PC-3 (cell line): ENCODE measurements around the gene CNST. TPM values are rescaled to one million over a fixed set of nuclear protein-coding genes. Genes with fewer than 3 reads are reported as not detected.

ENCODE experiments used
- ATAC-seq: fragments of 200-7000 bp; cut with Tn5 transposase; 2 replicates; pipeline ENCODE4 v1.9.1; 2020; ENCODE audit warnings: mild to moderate bottlenecking, moderate library complexity
- BruUV-seq: library from RNA; stranded (reverse); fragments of 400-500 nt; replicated peaks from 2 replicates; lab custom pipeline; 2021; lab: Mats Ljungman, UMichigan
- CTCF ChIA-PET: fragments of 300-600 bp; sonication (Branson Sonifier 250); formaldehyde crosslinking; loops from one replicate; lab custom pipeline; 2022; ENCODE audit warnings: antibody characterized with exemption; lab: Charles Lee
- POLR2A ChIA-PET: fragments of 300-600 bp; sonication (Branson Sonifier 250); formaldehyde crosslinking; loops from one replicate; lab custom pipeline; 2022; ENCODE audit warnings: antibody characterized with exemption; ENCODE audit not compliant: unreplicated experiment; lab: Charles Lee
- DNase-seq: peaks from one replicate; pipeline ENCODE4 v3.0.0-alpha.2; 2015
- H2AFZ ChIP-seq: fragments of 300-600 bp; sonication (generic); 2 replicates; pipeline ENCODE4 v1.6.0; 2016; ENCODE audit warnings: antibody characterized with exemption, low read length
- H3F3A ChIP-seq: fragments of 300-600 bp; sonication (generic); one replicate; pipeline ENCODE4 v1.6.0; 2017; ENCODE audit warnings: antibody characterized with exemption, low read length, control low read depth, mild to moderate bottlenecking; ENCODE audit not compliant: unreplicated experiment
- H3K27ac ChIP-seq: fragments of 300-600 bp; sonication (generic); 2 replicates; pipeline ENCODE4 v1.5.1; 2016; ENCODE audit warnings: mild to moderate bottlenecking, low read length
- H3K27me3 ChIP-seq: fragments of 300-600 bp; sonication (generic); 2 replicates; pipeline ENCODE4 v1.6.1; 2016; ENCODE audit warnings: low read length, mixed read lengths
- H3K36me3 ChIP-seq: fragments of 300-600 bp; sonication (generic); 2 replicates; pipeline ENCODE4 v1.6.1; 2016; ENCODE audit warnings: low read depth, mixed run types, low read length, mixed read lengths
- H3K4me1 ChIP-seq: fragments of 300-600 bp; sonication (generic); 2 replicates; pipeline ENCODE4 v1.5.1; 2016; ENCODE audit warnings: low read length; ENCODE audit not compliant: insufficient read depth
- H3K4me2 ChIP-seq: fragments of 300-600 bp; sonication (generic); 2 replicates; pipeline ENCODE4 v1.6.0; 2016; ENCODE audit warnings: low read length
- H3K4me3 ChIP-seq: fragments of 300-600 bp; sonication (generic); 2 replicates; pipeline ENCODE4 v1.5.1; 2016; ENCODE audit warnings: mild to moderate bottlenecking, low read length, mixed read lengths
- H3K79me2 ChIP-seq: fragments of 300-600 bp; sonication (generic); 2 replicates; pipeline ENCODE4 v1.6.1; 2017; ENCODE audit warnings: low read length, mixed read lengths
- H3K9ac ChIP-seq: fragments of 300-600 bp; sonication (generic); 2 replicates; pipeline ENCODE4 v1.6.0; 2016; ENCODE audit warnings: mild to moderate bottlenecking, low read length
- H3K9me2 ChIP-seq: fragments of 300-600 bp; sonication (generic); replicated peaks from 2 replicates; pipeline ENCODE4 v1.6.1; 2016; ENCODE audit warnings: mixed run types, low read length, mixed read lengths
- H3K9me3 ChIP-seq: fragments of 300-600 bp; sonication (generic); 2 replicates; pipeline ENCODE4 v1.6.1; 2016; ENCODE audit warnings: low read length, mixed read lengths
- H4K20me1 ChIP-seq: fragments of 300-600 bp; sonication (generic); 2 replicates; pipeline ENCODE4 v1.6.1; 2016; ENCODE audit warnings: low read length, mixed read lengths
- EZH2 ChIP-seq: fragments of 300-600 bp; sonication (generic); IDR thresholded peaks from one replicate; pipeline ENCODE4 v1.6.1; 2017; ENCODE audit warnings: antibody characterized with exemption, mild to moderate bottlenecking, low read length; ENCODE audit not compliant: unreplicated experiment
- EZH2phosphoT487 ChIP-seq: fragments of 300-600 bp; sonication (generic); IDR thresholded peaks from 2 replicates; pipeline ENCODE4 v1.6.1; 2018; ENCODE audit warnings: mild to moderate bottlenecking, antibody characterized with exemption, low read length, borderline replicate concordance
- intact Hi-C: fragments of 100-400 bp; cut with micrococcal nuclease; formaldehyde crosslinking; loops from 2 replicates; pipeline ENCODE4 v1.9.0; 2023
- total RNA-seq: library from RNA; depleted of rRNA; stranded (reverse); fragments of >200 nt; gene quantifications from 2 replicates; pipeline ENCODE4 v1.2.3, GENCODE V29; 2014
- TF ChIP-seq, protein P1 (sequence below): fragments of 300-600 bp; sonication (generic); conservative IDR thresholded peaks from 2 replicates; pipeline ENCODE4 v1.5.1; 2017; ENCODE audit warnings: antibody characterized with exemption, low read depth, mild to moderate bottlenecking, low read length

Gene CNST
- total RNA-seq, 1 experiment from 2014 or later, result 13.5 TPM

DNA sequence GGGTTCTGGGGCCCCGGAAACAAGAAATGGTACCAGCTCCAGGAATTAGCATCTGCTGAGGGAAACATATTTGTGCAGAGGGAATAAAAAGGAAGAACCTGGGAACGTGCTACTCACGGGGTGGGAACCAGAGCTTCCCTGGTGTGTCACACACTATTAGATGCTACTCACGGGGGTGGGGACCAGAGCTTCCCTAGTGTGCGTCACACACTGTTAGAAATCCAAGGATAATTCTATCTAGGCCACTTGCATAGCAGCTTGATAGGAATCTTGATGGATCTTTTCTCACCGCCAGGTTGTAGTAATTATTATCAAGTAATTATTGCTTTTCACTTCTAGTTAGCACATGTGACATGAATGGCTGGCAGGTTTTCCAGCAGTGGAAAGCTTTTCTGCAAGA, 103.4 kb downstream of the CNST start:
- H3K4me2 ChIP-seq, result no peak overlapping the region
- H4K20me1 ChIP-seq, result no peaks in the 10 kb centered on the region
- no peak overlapping the region for H3K27ac ChIP-seq
- no peaks in the 10 kb centered on the region for H3K27me3 ChIP-seq
- ChIA-PET CTCF (no interaction called here), POLR2A (no interaction called here)
- no peaks in the 10 kb centered on the region for H3K9me2 ChIP-seq
- no peaks in the 10 kb centered on the region for H3F3A ChIP-seq
- intact Hi-C loops, result no loop called here
- BruUV-seq, result no TSS peak
- no peak overlapping the region for H3K9ac ChIP-seq
- H3K4me3 ChIP-seq, result no peak overlapping the region
- H3K79me2 ChIP-seq, result no peaks in the 10 kb centered on the region
- H3K36me3 ChIP-seq, result peaks cover 3% of the 10 kb centered on the region; the same call in 1 of the 2 replicates
- no peak for TF ChIP-seq EZH2phosphoT487
- TF ChIP-seq, protein P1, sequence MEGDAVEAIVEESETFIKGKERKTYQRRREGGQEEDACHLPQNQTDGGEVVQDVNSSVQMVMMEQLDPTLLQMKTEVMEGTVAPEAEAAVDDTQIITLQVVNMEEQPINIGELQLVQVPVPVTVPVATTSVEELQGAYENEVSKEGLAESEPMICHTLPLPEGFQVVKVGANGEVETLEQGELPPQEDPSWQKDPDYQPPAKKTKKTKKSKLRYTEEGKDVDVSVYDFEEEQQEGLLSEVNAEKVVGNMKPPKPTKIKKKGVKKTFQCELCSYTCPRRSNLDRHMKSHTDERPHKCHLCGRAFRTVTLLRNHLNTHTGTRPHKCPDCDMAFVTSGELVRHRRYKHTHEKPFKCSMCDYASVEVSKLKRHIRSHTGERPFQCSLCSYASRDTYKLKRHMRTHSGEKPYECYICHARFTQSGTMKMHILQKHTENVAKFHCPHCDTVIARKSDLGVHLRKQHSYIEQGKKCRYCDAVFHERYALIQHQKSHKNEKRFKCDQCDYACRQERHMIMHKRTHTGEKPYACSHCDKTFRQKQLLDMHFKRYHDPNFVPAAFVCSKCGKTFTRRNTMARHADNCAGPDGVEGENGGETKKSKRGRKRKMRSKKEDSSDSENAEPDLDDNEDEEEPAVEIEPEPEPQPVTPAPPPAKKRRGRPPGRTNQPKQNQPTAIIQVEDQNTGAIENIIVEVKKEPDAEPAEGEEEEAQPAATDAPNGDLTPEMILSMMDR, result no peak
- no peak for TF ChIP-seq EZH2
- H3K9me3 ChIP-seq, result no peaks in the 10 kb centered on the region
- H2AFZ ChIP-seq, result no peak overlapping the region
- DNase-seq, result no peak
- H3K4me1 ChIP-seq, result no peaks in the 10 kb centered on the region
- ATAC-seq, result no peak

DNA sequence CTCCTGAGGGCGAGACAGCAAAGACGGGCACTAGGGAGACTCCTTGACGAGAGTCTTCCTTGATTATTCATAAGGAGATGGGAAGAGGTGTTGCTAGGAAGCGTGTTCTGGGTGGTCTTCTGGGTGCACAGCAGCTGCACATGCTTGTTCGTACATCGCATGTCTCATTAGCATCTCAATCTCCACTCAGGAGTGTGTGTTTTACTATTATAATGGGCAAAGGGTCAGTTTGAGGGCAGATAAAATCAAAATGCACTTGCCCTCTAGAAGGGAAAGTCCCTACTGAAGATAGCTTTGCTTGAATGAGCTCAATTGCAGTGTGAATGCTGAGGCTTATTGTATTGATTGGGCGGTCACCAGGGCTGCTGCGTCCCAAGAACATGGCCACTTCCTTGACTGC, 107.8 kb downstream of the CNST start:
- Histone ChIP-seq H3K9me2 (no peaks in the 10 kb centered on the region), H3K9ac (no peak overlapping the region), H3F3A (no peaks in the 10 kb centered on the region), H3K4me1 (no peaks in the 10 kb centered on the region), H4K20me1 (no peaks in the 10 kb centered on the region), H3K4me2 (no peak overlapping the region), H3K79me2 (no peaks in the 10 kb centered on the region), H3K36me3 (no peaks in the 10 kb centered on the region), H3K27me3 (no peaks in the 10 kb centered on the region), H3K9me3 (no peaks in the 10 kb centered on the region), H2AFZ (no peak overlapping the region), H3K27ac (no peak overlapping the region), H3K4me3 (no peak overlapping the region)
- no TSS peak for BruUV-seq
- no peak for TF ChIP-seq EZH2
- TF ChIP-seq, protein P1, result no peak
- no peak for TF ChIP-seq EZH2phosphoT487
- no peak for DNase-seq
- ATAC-seq, result no peak
- POLR2A ChIA-PET, result no interaction called here
- intact Hi-C loops, result no loop called here
- CTCF ChIA-PET, result no interaction called here

DNA sequence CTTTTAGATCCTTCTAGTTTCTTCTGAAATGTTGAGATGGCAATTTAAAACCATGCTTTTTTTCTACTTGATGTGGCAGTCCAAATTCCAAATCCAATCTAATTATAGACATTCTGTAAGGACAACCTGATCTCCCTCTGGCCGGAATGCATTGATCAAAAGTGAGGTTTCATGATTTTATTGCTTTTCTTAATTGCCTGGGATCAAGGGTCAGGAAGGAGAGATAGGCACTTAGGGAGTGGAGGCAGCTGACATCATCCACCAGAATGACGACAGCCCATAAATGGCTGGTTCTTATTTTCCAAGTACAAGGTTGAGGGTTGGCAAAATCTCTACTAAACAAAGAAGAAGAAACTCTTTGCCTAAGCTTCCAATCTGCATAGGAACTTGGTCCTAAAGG, 111.6 kb downstream of the CNST start:
- Histone ChIP-seq H3K9me2 (no peaks in the 10 kb centered on the region), H3K4me2 (no peak overlapping the region), H3K27me3 (no peaks in the 10 kb centered on the region), H3K36me3 (no peaks in the 10 kb centered on the region), H3K27ac (no peak overlapping the region), H4K20me1 (no peaks in the 10 kb centered on the region), H3K79me2 (no peaks in the 10 kb centered on the region), H3K4me1 (no peaks in the 10 kb centered on the region), H3F3A (no peaks in the 10 kb centered on the region), H3K9ac (no peak overlapping the region), H3K4me3 (no peak overlapping the region), H2AFZ (no peak overlapping the region), H3K9me3 (no peaks in the 10 kb centered on the region)
- intact Hi-C loops, result no loop called here
- ChIA-PET POLR2A (no interaction called here), CTCF (no interaction called here)
- no TSS peak for BruUV-seq
- TF ChIP-seq EZH2phosphoT487 (no peak), EZH2 (no peak)
- TF ChIP-seq, protein P1, result no peak
- no peak for ATAC-seq
- DNase-seq, result no peak
